HL-60 (cell line): Measurements from ENCODE around the gene NDUFS2.

Experiments
- POLR2AphosphoS5 ChIP-seq: IDR thresholded peaks from 2 replicates; pipeline ENCODE4 v1.6.1; 2012; ENCODE audit warnings: low read depth
- TF ChIP-seq, protein P1 (sequence below): IDR thresholded peaks from one replicate; pipeline ENCODE4 v1.5.1; 2011; ENCODE audit warnings: low read length, control low read depth, inconsistent platforms; ENCODE audit not compliant: insufficient read depth

DNA sequence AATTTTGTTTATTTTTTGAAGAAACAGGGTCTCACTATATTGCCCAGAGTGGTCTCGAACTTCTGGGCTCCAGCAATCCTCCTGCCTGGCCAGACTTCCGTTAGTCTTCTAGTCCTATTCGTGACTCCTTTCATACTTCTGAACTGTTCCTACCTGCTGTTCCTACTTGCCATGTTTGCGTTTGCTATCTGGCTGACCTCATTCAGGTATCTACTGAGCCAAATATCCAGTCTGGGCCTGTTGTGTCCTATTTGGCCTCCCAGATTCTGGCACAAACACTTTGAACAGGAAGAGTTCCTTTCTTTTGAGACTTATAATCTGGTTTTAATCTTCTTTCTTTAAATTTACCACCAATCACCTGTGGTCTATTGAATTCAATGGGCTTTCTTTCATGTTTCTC lies 42.7 kb downstream of the NDUFS2 start:
- TF ChIP-seq, protein P1, sequence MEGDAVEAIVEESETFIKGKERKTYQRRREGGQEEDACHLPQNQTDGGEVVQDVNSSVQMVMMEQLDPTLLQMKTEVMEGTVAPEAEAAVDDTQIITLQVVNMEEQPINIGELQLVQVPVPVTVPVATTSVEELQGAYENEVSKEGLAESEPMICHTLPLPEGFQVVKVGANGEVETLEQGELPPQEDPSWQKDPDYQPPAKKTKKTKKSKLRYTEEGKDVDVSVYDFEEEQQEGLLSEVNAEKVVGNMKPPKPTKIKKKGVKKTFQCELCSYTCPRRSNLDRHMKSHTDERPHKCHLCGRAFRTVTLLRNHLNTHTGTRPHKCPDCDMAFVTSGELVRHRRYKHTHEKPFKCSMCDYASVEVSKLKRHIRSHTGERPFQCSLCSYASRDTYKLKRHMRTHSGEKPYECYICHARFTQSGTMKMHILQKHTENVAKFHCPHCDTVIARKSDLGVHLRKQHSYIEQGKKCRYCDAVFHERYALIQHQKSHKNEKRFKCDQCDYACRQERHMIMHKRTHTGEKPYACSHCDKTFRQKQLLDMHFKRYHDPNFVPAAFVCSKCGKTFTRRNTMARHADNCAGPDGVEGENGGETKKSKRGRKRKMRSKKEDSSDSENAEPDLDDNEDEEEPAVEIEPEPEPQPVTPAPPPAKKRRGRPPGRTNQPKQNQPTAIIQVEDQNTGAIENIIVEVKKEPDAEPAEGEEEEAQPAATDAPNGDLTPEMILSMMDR: no peak
- TF ChIP-seq POLR2AphosphoS5: no peak
